UCSD-AML1 (cell line): ENCODE measurements around the gene TFCP2L1.

Experiments
- DNase-seq: peaks from one replicate; lab custom pipeline; 2025; ENCODE audit not compliant: unreplicated experiment; lab: John Stamatoyannopoulos, UW

The TFCP2L1 gene

DNA sequence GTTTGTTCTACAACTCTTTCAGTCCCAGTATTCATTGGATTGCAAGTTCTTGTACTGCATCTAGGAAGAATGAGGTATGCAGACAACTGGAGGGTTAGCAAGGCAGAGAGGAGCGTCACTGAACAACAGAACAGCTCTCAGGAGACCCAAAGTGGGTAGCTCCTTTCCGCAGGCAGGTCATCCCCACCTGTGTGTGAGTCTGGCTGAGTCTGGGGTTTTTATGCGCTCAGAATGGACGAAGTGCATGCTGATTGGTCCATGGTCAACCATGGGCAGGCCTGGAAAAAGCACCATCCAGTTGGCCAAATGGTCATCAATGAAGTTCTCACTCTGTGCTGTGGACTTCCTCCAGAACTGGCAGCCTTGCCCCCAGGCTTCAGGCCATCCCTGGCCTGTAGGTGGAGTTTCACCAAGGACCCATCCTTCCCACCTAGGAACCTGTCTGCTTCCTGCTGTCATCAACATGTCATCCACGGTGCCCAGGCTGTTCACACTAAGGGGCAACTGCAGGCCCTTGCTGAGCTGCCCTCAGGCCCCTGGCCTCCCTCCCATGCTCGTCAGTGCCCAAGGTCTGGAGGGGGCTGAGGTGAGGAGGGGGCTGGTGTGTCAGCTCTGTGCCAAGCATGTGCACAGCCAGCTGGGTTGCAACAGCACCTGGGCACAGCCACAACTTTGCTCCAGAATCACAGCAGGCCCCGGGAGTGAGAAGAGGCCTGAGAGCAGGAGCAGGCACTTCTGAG is 11.1 kb upstream of the TFCP2L1 start:
- no peak for DNase-seq

DNA sequence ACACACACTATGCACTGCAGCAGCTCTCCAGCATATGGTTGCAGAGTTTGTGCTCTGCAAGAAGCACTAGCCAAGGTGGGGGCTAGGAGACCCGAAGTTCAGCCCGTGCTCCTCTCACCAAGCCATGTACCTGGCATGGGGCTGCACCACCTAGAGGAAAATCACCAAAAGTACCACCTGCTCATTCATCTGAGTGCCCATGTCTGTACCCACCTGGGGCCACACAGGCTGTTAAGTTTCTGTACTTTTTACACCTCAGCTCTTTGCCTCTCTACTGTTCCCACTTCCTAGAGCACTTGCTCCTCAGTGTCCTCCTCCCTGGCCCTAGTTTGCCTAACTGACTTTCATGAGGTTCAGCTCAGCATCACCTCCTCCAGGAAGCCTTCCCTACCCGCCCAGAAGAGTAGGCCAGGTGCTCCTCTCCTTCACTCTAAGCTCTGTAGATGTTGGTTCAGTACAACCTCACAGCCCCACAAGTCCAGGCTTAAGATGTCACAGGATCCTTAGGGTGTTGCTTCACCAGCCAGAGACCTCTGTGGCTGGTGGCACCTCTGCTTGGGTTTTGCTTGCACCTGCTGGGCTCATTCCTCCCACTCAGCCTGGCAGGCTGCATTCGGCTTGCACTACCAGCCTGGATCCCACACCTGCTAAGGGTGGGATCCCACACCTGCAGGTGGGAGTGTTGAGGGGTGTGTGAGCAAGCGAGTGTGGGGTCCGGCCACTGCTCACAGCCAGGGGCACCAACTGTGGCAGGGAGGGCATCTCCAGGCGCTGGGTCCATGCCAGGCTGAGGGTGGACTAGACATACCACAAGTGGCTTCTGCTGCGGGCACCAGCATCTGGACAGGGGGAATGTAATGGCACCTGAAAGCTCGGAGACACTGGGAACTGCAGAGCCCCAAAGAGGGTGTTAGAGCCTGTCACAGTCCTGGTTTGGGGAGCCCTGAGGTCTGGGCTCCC is 10.2 kb upstream of the TFCP2L1 start:
- no peak for DNase-seq

DNA sequence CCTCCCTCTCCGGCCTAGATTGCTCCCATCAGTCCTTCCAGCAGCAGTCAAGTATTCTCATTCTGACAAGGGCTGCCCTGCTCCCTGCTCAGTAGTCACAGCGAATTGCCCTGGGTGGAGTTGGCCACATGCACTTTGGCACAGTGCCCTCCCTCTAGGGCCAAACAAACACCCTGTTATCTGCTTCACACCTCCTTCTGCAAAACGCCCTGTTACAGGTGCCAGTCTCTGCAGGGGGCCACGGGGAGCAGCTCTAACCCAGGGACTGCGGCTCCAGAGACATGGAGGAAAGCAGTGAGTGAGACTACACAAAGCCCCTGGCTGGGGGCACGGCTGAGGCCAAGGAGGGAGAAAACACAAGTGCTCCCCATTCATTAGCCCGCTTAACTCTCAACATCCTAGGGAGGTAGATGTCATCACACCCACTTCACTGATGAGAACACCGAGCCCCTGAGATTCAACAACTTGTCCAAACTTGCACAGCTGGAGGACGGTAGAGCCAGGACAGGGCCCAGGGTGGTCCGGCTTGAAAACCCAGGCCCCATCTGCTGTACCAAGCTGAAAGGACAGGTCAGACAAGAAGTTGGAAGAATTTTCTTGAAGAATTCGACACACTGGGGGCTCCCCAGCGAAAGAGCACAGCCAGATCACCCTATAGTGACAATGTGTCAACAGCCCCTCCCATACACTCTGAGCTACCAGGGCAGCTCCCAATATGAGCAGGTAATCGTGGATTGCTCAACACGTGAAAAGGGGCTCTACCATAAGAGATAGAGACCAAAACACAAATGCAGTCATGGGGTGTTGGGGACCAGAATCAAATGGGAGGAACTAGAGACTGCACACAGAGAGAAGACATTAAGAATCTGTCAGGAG is 8.7 kb upstream of the TFCP2L1 start:
- no peak for DNase-seq

DNA sequence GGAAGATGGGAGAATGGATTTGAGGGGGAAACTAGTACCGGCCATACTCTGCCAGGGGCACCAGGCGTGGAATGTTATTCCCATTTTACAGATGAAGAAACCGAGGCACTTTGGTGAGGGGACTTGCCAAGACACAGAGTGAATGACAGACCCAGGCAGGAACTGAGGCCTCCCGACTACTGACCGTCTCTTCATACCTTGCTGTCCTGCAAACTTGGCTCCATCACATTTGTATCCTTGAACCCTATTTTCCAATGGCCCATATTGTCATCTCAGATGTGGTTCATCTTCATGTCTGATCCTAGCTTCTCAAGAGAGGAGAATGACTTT is 6.2 kb upstream of the TFCP2L1 start:
- DNase-seq, result no peak

DNA sequence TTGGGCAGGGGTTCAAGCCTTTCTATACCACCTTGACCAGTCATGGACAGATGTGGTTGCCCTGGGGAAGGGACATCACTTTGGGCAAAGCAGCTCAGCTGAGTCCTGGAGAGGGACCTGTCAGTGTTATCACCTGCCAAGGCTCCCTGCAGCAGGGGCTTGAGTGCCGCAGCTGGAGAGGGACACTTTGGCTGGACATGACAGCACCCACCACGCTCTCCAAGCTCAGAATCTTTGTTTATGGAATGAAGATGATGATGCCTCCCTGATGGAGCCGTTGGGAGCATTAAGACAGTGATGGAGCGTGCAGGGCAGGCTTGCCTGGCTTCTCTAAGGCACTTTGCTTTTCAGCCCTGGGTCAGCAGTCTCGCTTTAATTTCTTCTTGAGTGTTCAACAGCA is 4.3 kb upstream of the TFCP2L1 start:
- no peak for DNase-seq

DNA sequence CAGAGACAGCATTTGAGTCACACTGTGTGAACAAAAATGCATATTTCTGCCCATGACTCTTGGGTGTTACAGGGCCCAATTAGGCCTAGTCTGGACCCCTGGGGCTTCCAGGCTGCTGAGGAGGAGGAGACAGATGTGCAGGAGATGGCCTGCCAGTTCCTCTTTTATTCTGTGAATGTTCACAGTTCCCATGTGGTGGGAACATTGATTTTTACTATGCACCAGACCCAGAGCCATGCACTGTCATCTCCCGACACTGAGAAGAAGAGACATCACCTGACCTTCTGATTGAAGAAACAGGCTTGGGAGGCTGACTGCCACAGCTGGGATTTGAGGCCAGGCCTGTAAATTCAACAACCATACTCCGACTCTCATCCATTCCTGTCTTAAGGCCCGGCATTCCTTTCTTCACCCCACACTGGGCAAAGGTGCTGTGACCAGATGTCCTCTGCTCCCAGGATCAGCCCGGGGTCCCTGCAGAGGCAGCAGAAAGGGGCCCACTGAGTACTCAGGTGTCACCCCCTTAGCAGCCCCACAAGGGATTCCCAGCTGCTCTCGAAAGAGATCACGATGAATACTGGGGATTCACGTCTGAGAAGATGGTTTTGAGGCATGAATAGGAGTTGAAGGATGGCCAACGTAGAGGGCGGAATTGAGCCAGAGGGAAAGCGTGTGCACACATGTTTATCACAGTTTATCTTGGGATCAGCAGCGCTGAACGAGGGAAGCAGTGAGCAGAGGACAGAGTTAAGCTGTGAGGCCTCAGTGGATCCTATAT is 3.6 kb upstream of the TFCP2L1 start:
- DNase-seq, result no peak

DNA sequence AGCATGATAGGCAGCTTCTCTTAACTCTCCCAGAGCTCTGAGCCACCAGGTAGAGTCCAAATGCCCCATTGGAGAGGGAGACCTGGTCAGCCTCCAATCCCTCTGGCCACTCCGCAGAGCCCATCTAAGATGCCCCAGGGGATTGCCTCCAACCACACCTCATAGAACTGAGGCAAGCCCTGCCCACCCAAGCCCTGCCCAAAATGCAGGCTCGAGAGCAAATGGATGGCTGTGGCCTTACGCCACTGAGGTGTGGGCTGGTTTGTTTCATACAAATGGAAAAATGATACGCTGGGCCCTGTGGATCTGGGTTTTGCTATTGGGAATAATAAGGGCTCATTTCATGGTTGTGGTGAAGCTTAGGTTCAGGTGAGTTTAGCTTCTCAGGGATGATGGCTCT is 3.0 kb upstream of the TFCP2L1 start:
- no peak for DNase-seq

DNA sequence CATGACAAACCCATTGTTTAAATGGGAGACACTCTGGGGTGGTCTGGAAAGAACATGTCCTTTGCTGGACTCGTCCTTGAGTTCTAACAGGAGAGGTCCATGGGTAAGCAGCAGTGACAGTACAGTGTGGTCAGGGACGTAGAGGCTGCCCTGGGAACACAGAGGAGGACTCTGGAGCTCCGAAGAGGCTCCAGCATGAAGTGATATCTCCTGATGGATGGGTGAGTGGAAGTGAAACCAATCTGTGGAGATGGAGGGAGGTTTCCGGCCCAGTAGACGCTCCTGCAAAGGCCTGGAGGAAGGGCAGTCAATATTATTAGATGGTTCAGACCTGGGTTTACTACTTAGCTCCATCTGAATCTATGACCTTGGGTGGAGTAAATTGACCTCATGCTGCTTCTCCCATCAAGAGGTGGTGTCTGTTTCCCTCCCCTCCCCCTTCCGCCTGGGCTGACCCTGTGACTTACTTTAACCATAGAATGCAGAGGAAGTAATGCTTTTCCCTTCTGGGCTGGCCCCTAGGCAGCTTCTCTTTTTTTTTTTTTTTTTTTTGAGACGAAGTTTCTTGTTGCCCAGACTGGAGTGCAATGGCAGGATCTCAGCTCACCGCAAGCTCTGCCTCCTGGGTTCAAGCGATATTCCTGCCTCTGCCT is 2.3 kb upstream of the TFCP2L1 start:
- DNase-seq, result peak; percentile 74

DNA sequence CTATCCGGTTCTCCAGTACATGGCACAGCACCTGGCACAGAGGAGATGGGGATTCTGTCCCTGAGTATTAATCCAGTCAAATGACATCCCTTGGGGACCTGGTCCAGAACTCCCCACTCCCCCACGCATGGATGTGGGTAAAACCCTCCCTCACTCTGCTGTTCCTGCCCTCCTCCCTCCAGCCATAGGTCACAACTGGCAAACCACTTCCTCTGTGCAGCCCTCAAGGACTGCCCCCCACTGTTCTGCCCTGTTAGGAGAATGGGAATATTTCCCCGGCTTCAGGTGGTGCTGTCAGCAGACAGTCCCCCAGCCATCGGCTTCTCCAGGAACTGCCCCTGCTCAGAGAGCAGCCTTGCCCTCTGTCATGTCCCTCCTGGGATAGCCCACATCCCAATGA is 1.5 kb upstream of the TFCP2L1 start:
- peak; percentile 57 for DNase-seq

DNA sequence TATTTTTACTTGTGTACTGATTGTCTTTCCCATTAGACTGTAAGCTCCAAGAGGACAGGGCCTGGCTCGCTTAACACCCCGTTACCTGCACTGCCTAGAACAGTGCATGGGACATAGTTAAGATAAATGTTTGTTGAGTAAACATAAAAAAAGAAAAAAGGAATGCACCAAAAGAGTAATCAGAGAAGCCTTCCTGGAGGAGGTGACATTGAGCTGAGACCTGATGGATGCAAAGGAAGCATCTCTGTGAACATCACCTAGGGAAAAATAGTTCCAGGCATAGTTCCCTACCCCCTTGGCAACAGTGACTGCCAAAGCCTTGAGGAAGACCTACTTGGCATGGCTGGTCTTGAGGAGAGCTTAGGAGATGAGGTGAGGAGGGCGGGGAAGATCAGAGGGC is 924 bp upstream of the TFCP2L1 start:
- no peak for DNase-seq

DNA sequence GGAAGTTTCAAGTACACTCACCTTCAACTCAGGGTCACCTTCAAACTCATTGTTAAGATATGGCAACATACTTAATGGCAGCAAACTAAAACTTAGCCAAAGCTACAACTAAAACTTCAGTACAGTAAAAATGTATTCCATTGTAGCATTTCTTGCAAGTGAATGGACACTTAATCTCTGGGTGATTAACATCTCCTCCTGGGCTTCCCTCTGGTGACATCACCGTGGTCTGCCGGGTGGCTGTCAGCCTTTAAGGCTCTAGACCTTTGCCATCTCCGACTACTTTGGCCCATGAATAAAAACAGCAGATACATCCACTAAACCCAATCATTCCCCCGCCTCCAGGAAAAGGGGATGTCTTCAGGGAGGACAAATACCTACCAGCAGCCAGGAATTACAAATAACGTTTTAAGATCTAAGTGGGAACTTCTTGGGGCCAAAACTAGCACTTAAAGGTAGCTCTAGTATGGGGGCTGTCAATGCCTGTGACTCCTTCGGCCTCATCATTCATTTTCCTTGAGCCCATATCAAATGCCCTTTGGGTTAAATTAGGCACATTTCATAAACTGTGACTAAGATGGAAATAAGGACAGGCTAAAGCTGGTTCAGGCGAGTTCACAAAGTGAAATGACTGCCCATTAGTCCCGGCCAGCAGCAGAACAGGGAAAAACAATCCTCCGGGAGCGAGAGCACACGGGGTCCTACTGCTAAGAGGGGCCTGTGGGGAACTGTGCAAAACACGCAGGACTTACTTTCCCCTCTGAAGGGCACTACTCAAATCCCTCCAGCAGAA is 1.1 kb downstream of the TFCP2L1 start:
- no peak for DNase-seq

DNA sequence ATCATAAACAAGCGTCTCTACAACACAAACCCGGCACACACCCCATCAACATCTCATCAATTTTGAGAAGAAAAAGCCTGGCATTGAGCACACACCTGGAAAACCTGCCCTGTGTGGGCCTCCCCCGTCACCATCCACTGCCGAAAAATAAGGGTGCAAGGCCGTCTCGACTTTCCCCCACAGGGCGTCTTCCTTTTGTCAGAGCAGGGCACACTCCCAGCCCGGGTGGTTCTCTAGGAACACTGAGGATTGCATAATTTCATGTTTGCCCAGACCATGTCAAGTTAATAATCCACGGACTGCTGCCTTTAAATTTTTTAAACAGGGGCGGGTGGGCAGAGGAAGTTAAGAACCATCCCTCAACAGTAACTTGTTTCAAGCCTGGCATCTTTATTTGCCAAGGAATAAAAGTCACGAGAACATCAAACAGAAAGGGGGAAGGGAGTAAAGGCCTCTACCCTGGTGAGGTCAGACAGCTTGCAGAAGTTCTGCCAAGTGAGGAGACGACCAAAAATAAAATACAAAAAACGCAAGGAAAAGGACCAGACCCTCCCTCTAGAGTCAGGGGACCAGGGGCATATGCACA is 2.1 kb downstream of the TFCP2L1 start:
- no peak for DNase-seq

DNA sequence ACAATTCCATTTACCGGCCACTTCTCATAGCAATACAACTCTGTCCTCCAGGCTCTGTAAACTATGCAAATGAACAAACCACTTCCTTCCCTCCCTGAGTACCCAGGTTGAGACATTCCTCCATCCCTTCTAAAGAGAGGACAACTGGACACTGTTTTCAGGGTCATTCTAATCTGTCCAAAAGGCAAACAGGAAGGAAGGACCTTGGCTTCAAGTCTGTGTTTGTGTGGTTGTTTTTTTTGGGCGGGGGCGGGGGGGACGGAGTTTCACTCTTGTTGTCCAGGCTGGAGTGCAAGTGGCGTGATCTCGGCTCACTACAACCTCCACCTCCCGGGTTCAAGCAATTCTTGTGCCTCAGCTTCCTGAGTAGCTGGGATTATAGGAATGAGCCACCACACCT is 3.3 kb downstream of the TFCP2L1 start:
- DNase-seq, result no peak

DNA sequence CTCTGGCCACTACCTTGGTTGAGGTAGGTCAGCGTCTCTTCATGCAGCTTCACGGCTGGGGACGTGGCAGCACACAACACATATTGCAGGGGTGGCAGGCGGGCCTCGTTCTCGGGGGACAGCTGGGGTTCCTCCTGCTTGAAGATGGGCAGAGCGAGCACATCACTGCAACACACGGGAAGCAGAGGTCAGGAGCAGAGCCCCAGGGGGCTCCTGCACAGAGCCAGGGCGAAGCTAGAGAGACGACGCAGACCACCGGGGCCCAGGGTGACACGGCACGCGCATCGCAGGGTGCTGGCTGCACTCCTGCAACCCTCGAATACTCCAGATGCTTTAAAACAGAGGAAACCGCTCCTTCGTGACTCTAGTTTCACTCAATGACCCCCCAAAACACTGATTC is 3.9 kb downstream of the TFCP2L1 start:
- DNase-seq, result no peak

DNA sequence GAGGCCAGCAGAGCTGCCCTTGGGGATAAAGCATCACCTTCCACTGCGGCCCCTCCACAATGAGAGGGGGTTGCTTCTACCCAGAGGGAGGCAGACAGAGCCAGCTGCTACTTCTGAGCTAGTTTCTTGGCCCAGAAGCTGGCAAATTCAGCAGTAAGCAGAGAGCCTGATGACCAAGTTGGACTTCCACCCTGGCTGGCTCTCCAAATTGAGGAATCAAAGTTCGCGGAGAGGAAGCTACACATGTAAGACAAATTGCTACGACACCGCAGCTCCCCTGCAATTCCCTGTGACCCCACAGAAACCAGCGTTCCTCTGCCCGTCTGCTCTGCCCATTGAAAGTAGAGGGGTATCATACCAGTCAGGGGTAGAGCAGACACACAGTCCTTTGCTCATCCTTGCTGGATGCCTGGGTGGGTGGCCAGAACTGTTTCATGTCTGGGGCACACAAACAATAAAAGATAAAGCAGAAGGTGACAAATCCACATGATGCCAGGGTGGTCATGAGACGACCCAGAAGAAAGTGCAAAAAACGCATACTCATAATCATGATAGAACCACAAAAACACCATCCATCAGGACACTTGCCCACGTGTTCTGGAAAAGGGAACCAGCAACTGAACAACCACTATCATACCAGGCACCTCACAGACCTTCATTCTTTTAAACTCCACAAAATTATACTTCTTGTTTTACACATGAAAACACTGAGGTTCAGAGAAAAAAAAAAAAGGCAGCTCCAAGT is 5.4 kb downstream of the TFCP2L1 start:
- no peak for DNase-seq

DNA sequence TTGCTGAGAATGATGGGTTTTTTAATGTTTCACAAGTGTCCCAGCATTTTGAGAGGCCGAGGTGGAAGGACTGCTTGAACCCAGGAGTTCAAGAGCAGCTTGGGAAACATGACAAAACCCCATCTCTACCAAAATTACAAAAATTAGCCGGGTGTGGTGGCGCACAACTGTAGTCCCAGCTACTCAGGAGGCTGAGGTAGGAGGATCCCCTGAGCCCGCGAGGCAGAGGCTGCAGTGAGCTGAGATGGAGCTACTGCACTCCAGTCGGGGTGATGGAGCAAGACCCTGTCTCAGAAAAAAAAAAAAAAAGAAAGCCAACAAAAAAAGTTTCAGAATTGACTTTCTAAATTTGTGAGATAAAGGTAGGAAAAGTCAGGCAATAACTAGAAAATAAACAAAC is 8.7 kb downstream of the TFCP2L1 start:
- no peak for DNase-seq

DNA sequence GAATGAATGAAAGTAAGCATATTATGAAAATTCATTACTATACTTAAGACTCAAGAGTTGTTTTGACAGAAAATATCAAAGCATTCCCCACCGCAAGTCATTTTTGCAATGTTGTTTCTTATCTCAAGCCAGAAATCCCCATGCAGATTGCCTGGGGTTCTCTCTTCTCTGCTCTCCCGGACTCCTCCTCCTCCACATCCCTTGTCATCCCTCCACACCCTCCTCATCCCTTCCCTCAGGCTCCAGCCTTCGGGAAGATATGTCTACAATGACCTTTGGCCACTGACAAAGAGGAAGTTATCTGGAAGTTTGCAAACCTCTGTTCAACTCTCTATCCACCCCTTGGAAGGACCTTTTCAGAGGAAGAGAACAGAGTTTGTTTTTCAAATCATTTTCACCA is 11.9 kb downstream of the TFCP2L1 start:
- DNase-seq, result no peak

DNA sequence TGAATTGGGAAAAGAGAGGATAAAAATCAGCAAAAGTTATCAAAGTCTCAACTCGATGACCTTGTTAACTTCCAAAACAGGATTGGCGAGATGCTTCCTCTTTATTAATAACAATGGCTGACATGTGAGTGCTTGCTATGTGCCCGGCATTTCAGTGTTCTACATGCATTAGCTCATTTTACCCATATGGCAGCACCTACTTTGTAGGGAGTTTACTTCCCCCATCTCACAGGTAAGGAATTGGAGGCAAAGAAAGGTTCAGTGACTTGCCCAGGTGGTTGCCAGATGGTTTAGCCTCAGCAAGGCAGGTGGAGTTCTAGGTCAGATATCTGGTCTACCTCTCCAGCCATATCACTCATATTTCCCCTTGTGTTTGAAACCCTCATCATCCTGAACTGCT is 12.4 kb downstream of the TFCP2L1 start:
- DNase-seq, result no peak
